ENCODE data around the gene SLC16A4. TPM values are rescaled to one million over a fixed set of nuclear protein-coding genes. Genes with fewer than 3 reads are reported as not detected.

SLC16A4 gene
- total RNA-seq, 4 donors from 2014 or later: 0.88 to 4.5 (median 4.2) TPM; not detected in 1

- Histone ChIP-seq H3K36me3 (peaks cover 0 to 16% (median 0%) of the 10 kb centered on the region in 3 donors), H3K27me3 (no peaks in the 10 kb centered on the region), H3K4me1 (peaks cover 27 to 64% (median 45%) of the 10 kb centered on the region in 3 donors), H3K4me3 (peak overlapping the region; percentile 83 to 90 (median 88)), H3K27ac (peak overlapping the region; percentile 88 to 98 (median 94)), H3K9me3 (no peaks in the 10 kb centered on the region)
- intact Hi-C loops (cut with DNase I): loop anchor here (5.0 kb wide), 1 partner anchor 68 kb away; the partner anchor contains the start of gene LAMTOR5
- DNase-seq: no peak
- peak in 5 of 6 experiments; percentile 17 to 71 (median 54) for TF ChIP-seq CTCF (IDR thresholded peaks at IDR 0.05)
- peak in 3 of 4 donors; percentile 37 to 92 (median 67) for TF ChIP-seq POLR2A (IDR thresholded peaks at IDR 0.05)
- 0% methylated on average over 12 to 34 of the region's 77 CpGs for WGBS, 2 donors
These were observed 51.2 kb downstream of the SLC16A4 start for GRCh38 chr1:110339407-110340206.

- DNase-seq: peak; percentile 99
- H3K4me1 ChIP-seq: peaks cover 23 to 58% (median 40%) of the 10 kb centered on the region in 3 donors
- 0 to 1% methylated on average over 25 of the region's 25 CpGs for WGBS, 2 donors
- H3K27ac ChIP-seq: peak within 1 kb of the TSS; percentile 97 to 98 (median 98)
- TF ChIP-seq CTCF (IDR thresholded peaks at IDR 0.05) (no peak), POLR2A (IDR thresholded peaks at IDR 0.05) (no peak)
- H3K36me3 ChIP-seq: peaks cover 0 to 16% (median 0%) of the 10 kb centered on the region in 3 donors
- intact Hi-C loops (cut with DNase I): loop anchor here (5.0 kb wide), 1 partner anchor 68 kb away; the partner anchor contains the start of gene LAMTOR5
- peak within 1 kb of the TSS; percentile 83 to 90 (median 88) for H3K4me3 ChIP-seq
- H3K27me3 ChIP-seq: no peaks in the 10 kb centered on the region
- no peaks in the 10 kb centered on the region for H3K9me3 ChIP-seq
These were observed 51.9 kb downstream of the SLC16A4 start, which contains the start of gene RBM15 for GRCh38 chr1:110338886-110339406. RBM15 (plus strand) TSS chr1:110339377; CDS start chr1:110339406, 29 bp downstream.

GRCh38 chr1:110338309-110338885, 52.4 kb downstream of the SLC16A4 start:
- WGBS, 2 donors: 0 to 1% methylated on average over 10 to 18 of the region's 57 CpGs
- TF ChIP-seq POLR2A (IDR thresholded peaks at IDR 0.05) (peak in 3 of 4 donors; percentile 2 to 71 (median 57)), CTCF (IDR thresholded peaks at IDR 0.05) (peak; percentile 41 to 81 (median 72))
- H3K9me3 ChIP-seq: no peaks in the 10 kb centered on the region
- intact Hi-C loops (cut with DNase I): loop anchor here (5.0 kb wide), 1 partner anchor 69 kb away; the partner anchor contains the start of gene LAMTOR5
- H3K4me1 ChIP-seq: peaks cover 23 to 52% (median 34%) of the 10 kb centered on the region in 3 donors
- no peaks in the 10 kb centered on the region for H3K27me3 ChIP-seq
- DNase-seq: peak; percentile 84
- H3K27ac ChIP-seq: peak overlapping the region; percentile 97 to 98 (median 98)
- peak overlapping the region; percentile 64 to 90 (median 88) for H3K4me3 ChIP-seq
- H3K36me3 ChIP-seq: peaks cover 0 to 16% (median 0%) of the 10 kb centered on the region in 3 donors

- 0 to 1% methylated on average over 22 to 24 of the region's 36 CpGs for WGBS, 2 donors
- peaks cover 23 to 46% (median 29%) of the 10 kb centered on the region in 3 donors for H3K4me1 ChIP-seq
- no peaks in the 10 kb centered on the region for H3K9me3 ChIP-seq
- peak overlapping the region; percentile 97 to 98 (median 98) for H3K27ac ChIP-seq
- H3K27me3 ChIP-seq: no peaks in the 10 kb centered on the region
- DNase-seq: no peak
- intact Hi-C loops (cut with DNase I): loop anchor here (5.0 kb wide), 1 partner anchor 69 kb away; the partner anchor contains the start of gene LAMTOR5
- peaks cover 0 to 16% (median 0%) of the 10 kb centered on the region in 3 donors for H3K36me3 ChIP-seq
- H3K4me3 ChIP-seq: peak overlapping the region; percentile 64 to 90 (median 88)
- TF ChIP-seq CTCF (IDR thresholded peaks at IDR 0.05): no peak
- TF ChIP-seq POLR2A (IDR thresholded peaks at IDR 0.05): no peak
These were observed 53.0 kb downstream of the SLC16A4 start for GRCh38 chr1:110337704-110338308.
